ENCODE data around the gene IFNA7. TPM values are rescaled to one million over a fixed set of nuclear protein-coding genes. Genes with fewer than 3 reads are reported as not detected.

The IFNA7 gene
- total and polyA plus RNA-seq, 10 of the 15 experiments (the other 5 are each of a cell fraction or from before 2014, with no cell fraction given): not detected

GRCh38 chr9:21154018-21154608, 47.9 kb downstream of the IFNA7 start:
- Histone ChIP-seq H3K27ac (ENCODE audit: control insufficient read depth, insufficient read depth) (no peak overlapping the region), H3K79me2 (ENCODE audit: control insufficient read depth, insufficient read depth, low read length) (no peaks in the 10 kb centered on the region), H3K9ac (ENCODE audit: control insufficient read depth, insufficient read depth, low read length) (no peak overlapping the region), H3K4me2 (ENCODE audit: control insufficient read depth, insufficient read depth) (peak overlapping the region; percentile 30; the same call in 1 of the 2 replicates), H3K27me3 (replicated peaks in 1 of 2; ENCODE audit: control insufficient read depth in 2 of 2, insufficient read depth in 2 of 2, low read length in 1 of 2) (no peaks in the 10 kb centered on the region), H4K20me1 (ENCODE audit: control insufficient read depth, insufficient read depth) (no peaks in the 10 kb centered on the region), H3K9me3 (replicated peaks; ENCODE audit: control insufficient read depth, insufficient read depth, low read length) (no peaks in the 10 kb centered on the region), H3K4me3 (no peak overlapping the region), H3K36me3 (ENCODE audit: control insufficient read depth in 2 of 2, insufficient read depth in 2 of 2, low read length in 1 of 2) (no peaks in the 10 kb centered on the region), H3K4me1 (ENCODE audit: control insufficient read depth, insufficient read depth, low read length) (no peaks in the 10 kb centered on the region), H2AFZ (ENCODE audit: control insufficient read depth, low read depth, low read length) (peak overlapping the region; percentile 78)
- intact Hi-C loops (cut with micrococcal nuclease; ENCODE audit: unreplicated experiment): no loop called here
- in situ Hi-C loops (cut with MboI): no loop called here
- FAIRE-seq (peak; percentile 94), ATAC-seq (peak; percentile 94), DNase-seq (ENCODE audit: low read depth, low spot score) (no peak)
- SMC1A ChIA-PET (ENCODE audit: uncharacterized antibody, unreplicated experiment): interaction anchor here (1.1 to 1.4 kb wide), 5 partner anchors 9 to 175 kb away, joined by 3 to 5 read pairs (median 3); no protein-coding TSS in a partner anchor
- RAD21 ChIA-PET (ENCODE audit: unreplicated experiment): no interaction called here
- BruUV-seq (replicated peaks): no TSS peak
- 2% methylated on average over 3 of the region's 3 CpGs for WGBS (ENCODE audit: insufficient coverage, insufficient replicate concordance, low lambda C conversion rate, missing lambda C conversion rate)
- POLR2A ChIA-PET: no interaction called here
- CTCF ChIA-PET: interaction anchor here (0.8 to 3.2 kb wide), 10 partner anchors 9 to 555 kb away, joined by 3 to 13 read pairs (median 4); partner anchors contain the start of gene IFNW1
- TF ChIP-seq, protein P1, sequence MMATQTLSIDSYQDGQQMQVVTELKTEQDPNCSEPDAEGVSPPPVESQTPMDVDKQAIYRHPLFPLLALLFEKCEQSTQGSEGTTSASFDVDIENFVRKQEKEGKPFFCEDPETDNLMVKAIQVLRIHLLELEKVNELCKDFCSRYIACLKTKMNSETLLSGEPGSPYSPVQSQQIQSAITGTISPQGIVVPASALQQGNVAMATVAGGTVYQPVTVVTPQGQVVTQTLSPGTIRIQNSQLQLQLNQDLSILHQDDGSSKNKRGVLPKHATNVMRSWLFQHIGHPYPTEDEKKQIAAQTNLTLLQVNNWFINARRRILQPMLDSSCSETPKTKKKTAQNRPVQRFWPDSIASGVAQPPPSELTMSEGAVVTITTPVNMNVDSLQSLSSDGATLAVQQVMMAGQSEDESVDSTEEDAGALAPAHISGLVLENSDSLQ (IDR thresholded peaks at IDR 0.05): peak; percentile 76
- no peak for TF ChIP-seq YY1 (IDR thresholded peaks at IDR 0.05; ENCODE audit: low read depth, low read length)
- no peak for TF ChIP-seq NRF1 (conservative IDR thresholded peaks at IDR 0.05; ENCODE audit: low read depth, low read length)
- TF ChIP-seq CBFB (IDR thresholded peaks at IDR 0.05; ENCODE audit: low read depth): 0 out of 2 replicates have a peak, but pooled peaks have one; percentile 43
- no peak for TF ChIP-seq USF2 (IDR thresholded peaks at IDR 0.05; ENCODE audit: borderline replicate concordance, low read depth, low read length)
- no peak for TF ChIP-seq SUPT20H (IDR thresholded peaks at IDR 0.05; ENCODE audit: borderline replicate concordance, control insufficient read depth, low read depth, low read length)
- TF ChIP-seq, protein P2, sequence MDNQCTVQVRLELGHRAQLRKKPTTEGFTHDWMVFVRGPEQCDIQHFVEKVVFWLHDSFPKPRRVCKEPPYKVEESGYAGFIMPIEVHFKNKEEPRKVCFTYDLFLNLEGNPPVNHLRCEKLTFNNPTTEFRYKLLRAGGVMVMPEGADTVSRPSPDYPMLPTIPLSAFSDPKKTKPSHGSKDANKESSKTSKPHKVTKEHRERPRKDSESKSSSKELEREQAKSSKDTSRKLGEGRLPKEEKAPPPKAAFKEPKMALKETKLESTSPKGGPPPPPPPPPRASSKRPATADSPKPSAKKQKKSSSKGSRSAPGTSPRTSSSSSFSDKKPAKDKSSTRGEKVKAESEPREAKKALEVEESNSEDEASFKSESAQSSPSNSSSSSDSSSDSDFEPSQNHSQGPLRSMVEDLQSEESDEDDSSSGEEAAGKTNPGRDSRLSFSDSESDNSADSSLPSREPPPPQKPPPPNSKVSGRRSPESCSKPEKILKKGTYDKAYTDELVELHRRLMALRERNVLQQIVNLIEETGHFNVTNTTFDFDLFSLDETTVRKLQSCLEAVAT (IDR thresholded peaks at IDR 0.05): 0 out of 2 replicates have a peak, but pooled peaks have one; percentile 21
- TF ChIP-seq STAT1 (conservative IDR thresholded peaks at IDR 0.05): no peak
- TF ChIP-seq RUNX3 (IDR thresholded peaks at IDR 0.05; ENCODE audit: low read length): peak; percentile 80
- TF ChIP-seq, protein P3, sequence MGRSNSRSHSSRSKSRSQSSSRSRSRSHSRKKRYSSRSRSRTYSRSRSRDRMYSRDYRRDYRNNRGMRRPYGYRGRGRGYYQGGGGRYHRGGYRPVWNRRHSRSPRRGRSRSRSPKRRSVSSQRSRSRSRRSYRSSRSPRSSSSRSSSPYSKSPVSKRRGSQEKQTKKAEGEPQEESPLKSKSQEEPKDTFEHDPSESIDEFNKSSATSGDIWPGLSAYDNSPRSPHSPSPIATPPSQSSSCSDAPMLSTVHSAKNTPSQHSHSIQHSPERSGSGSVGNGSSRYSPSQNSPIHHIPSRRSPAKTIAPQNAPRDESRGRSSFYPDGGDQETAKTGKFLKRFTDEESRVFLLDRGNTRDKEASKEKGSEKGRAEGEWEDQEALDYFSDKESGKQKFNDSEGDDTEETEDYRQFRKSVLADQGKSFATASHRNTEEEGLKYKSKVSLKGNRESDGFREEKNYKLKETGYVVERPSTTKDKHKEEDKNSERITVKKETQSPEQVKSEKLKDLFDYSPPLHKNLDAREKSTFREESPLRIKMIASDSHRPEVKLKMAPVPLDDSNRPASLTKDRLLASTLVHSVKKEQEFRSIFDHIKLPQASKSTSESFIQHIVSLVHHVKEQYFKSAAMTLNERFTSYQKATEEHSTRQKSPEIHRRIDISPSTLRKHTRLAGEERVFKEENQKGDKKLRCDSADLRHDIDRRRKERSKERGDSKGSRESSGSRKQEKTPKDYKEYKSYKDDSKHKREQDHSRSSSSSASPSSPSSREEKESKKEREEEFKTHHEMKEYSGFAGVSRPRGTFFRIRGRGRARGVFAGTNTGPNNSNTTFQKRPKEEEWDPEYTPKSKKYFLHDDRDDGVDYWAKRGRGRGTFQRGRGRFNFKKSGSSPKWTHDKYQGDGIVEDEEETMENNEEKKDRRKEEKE (IDR thresholded peaks at IDR 0.05): no peak
- no peak for TF ChIP-seq CBX3 (IDR thresholded peaks at IDR 0.05; ENCODE audit: borderline replicate concordance, low read depth)
- TF ChIP-seq MTA2 (IDR thresholded peaks at IDR 0.05; ENCODE audit: low read depth): peak; percentile 74; the same call in 1 of the 2 replicates
- no peak for TF ChIP-seq CEBPB (IDR thresholded peaks at IDR 0.05; ENCODE audit: borderline replicate concordance in 1 of 2, low read depth in 2 of 2, low read length in 2 of 2)
- TF ChIP-seq, protein P4, sequence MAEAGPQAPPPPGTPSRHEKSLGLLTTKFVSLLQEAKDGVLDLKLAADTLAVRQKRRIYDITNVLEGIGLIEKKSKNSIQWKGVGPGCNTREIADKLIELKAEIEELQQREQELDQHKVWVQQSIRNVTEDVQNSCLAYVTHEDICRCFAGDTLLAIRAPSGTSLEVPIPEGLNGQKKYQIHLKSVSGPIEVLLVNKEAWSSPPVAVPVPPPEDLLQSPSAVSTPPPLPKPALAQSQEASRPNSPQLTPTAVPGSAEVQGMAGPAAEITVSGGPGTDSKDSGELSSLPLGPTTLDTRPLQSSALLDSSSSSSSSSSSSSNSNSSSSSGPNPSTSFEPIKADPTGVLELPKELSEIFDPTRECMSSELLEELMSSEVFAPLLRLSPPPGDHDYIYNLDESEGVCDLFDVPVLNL (IDR thresholded peaks at IDR 0.05; ENCODE audit: low read depth, low read length): no peak
- TF ChIP-seq POLR2AphosphoS2 (IDR thresholded peaks at IDR 0.05; ENCODE audit: low read depth, low read length): no peak
- TF ChIP-seq GATAD2B (conservative IDR thresholded peaks at IDR 0.05; ENCODE audit: low read depth): no peak
